ENCODE data around the gene HMGCS2.
"Not testable (repeated sequence)": the region's sequence is repeated elsewhere in the genome, so short reads cannot be mapped to it uniquely, and the experiment has no call there.

The HMGCS2 gene

DNA sequence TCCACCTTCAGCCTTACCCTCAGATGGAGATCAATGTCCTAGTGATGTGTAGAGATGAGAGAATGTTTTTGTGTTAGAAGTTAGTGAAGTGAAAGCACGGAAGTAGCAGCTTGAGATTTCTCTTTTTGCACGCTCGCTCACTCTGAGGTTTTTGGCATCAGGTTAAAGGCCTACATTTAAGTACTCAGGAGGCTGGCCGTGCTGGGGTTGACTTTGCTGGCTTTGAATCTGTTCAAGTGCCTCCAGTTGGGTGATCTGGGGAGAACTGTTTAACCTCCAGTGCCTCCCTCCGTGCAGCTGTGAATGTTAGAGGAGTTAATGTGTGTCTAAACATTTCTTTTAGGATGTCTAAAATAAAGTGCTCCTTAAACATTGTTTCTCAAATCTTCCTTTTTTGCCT lies 43.1 kb downstream of the HMGCS2 start:
- DNase-seq, result no peak

GRCh38 chr1:119724611-119725218 lies 44.0 kb downstream of the HMGCS2 start:
- DNase-seq, result no peak

DNA sequence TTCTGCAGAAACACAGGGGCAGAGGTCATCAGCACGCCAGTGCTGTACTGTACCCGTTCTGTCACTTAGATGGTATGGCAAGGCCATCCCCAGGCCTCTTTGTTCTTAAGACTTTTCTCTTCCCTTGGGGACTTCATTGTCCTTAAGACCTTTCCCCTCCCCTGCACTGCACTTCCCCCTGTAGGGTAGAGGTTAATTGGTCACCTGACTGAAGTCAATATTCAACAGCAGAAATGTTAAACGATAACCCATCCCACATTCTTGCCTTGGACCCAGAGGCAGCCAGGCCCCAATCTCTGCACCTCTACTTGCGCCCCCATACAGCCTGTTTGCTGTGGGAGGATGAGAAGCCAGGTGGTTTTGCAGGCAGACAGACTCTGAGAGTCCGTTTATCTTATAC lies 46.8 kb downstream of the HMGCS2 start:
- no peak for DNase-seq

DNA sequence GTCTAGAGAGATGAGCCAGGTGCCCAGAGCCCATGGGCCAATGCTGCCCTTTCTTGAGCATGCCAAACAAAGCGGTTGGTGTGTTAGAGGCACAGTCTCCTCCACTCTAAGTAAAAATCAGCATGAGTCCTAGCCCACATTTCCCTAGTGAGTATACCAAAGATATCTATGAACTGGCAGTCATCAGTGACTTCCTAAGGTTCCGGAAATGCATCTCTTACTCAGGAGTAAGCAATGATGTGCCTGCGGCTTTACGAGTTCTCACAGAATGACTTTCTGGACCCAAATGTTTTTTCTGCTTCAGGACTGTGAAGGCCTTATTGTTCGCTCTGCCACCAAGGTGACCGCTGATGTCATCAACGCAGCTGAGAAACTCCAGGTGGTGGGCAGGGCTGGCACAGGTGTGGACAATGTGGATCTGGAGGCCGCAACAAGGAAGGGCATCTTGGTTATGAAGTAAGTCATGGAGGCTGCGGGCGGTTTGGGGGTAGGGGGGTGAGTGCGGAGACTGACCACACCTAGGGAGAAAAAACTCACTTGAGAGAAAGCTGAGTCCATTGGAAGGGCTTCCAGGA lies 47.8 kb downstream of the HMGCS2 start:
- DNase-seq, result no peak

DNA sequence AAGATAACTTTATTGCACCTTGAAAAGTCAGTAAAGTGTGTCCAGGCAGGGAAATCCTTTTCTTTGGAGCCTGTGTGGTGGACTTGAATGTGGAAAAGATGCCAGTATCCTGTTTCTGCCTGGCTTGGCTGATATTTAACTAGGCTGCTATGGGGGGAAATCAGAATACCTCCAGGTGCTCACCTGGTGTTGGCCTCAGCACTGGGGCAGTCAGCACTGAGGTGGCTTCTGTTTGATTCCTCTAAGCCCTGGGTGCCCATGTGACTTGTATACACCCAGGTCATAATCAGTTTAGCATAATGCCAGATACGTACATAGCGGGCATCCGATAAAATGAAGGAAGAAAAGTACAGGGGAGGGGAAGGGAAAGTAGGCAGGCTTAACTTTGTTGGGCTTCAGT lies 49.7 kb downstream of the HMGCS2 start:
- DNase-seq, result no peak

DNA sequence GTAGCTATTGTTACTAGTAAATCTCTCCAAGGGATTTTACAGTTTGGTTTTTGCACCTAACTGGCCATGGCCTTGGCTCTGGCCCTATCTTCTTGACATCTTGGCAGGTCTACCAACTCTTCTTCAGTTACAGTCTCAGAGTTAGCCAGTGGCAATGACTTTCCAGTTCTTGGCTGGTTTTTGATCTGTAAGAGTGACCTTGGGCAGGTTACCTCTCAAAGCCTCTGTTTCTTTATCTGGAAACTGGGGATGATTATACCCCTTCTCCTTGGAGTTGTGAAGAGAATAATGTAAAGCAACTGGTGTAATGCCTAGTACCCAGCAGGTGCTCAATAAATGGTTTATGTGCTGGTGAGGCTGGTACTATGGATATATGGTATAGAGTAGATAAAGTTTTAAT lies 50.3 kb downstream of the HMGCS2 start:
- no peak for DNase-seq

DNA sequence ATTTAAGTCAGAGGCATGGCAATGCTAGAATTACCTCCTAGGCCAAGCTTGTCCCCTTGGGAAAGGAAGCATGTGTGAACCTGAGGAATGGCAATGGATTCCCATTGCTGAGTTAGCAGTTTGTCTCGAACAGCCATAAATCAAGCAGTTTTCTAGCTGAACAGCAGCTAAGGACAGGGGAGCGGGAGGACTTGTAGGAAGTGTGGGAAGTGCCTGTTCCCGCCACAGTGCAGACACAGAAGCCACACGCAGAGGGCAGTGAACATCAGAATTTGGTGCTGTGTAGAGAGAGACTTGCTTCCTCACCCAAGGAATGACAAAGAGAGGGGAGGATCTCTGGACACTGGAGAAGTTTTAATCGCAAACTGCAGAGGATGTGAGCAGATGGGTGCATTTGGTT lies 53.2 kb downstream of the HMGCS2 start:
- no peak for DNase-seq

DNA sequence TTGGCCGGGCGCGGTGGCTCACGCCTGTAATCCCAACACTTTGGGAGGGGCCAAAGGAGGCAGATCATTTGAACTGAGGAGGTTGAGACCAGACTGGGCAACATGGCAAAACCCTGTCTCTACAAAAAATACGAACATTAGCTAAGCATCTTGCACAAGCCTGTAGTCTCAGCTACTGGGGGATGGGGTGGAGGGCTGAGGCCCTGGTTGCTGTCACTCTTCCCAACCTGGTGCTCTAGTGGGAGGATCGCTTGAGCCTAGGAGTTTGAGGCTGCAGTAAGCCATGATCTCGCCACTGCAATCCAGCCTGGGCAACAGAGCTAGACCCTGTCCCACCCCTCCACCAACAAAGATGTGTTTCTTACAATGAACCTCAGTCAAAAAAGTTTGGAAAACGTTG lies 54.1 kb downstream of the HMGCS2 start:
- no peak for DNase-seq

DNA sequence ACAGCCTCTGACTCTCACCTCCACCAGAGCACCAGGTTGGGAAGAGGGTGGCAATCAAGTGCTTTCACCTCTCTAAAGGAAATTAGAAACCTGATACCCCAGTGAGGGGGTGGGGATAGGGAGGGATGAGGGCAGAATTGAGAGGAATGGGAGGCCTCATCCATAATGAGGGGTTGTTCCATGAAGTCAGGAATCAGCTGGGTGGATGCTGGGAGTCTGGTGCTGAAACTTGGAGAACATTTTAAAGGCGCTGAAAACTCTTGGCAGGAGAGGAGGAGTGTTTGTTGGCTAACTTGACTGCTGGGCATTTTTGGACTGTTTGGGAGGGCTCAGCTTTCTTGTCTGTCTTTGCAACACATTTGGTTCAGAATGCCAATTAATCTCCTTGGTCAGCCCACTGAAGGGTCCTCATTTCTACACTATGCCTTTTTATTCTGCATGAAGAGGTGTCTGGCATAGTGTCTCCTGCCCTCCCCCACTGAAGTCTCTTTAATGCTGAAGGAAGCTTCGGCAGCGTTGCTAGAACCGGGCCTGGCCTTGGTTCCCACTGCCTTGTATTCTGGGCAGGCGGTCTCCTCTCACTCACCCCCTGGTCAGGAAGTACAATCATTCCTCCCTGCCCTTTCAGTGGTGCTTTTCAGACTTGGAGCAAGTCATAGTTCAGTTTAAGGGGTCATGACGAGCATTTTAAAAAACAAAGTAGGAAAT lies 54.8 kb downstream of the HMGCS2 start:
- DNase-seq, result no peak

DNA sequence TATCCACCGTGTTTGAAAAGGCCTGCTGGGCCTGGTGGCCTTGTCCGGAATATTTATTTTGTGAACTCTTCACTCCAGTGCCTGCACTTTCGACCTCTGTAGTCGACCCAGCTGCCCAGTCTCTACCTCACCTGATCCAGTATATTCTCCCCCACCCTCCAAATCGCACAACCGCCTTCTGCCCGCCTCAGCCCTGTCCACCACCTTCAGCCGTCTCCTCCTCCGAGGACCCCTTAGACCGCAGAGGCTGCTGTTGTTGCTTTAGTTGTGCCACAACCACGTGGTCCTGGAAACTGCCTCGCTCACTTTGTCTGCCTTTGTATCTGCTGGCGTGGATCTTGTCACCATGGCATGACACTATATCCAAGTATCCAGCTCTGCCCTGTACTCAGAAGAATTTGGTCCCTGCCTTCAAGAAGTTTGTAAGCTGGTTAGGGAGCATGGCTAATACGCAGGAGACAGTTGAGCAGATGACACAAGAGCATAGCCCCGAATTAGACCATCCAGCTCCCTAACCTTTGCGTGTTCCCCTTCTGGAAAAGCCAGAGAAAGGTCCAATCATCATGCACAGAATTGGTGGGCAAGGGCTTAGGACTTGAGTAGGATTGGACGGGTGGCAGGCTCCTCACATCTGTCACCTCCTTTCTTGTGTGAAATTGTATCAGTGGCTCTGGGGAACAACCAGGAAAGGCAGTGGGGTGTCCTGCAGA lies 55.5 kb downstream of the HMGCS2 start:
- DNase-seq, result no peak

DNA sequence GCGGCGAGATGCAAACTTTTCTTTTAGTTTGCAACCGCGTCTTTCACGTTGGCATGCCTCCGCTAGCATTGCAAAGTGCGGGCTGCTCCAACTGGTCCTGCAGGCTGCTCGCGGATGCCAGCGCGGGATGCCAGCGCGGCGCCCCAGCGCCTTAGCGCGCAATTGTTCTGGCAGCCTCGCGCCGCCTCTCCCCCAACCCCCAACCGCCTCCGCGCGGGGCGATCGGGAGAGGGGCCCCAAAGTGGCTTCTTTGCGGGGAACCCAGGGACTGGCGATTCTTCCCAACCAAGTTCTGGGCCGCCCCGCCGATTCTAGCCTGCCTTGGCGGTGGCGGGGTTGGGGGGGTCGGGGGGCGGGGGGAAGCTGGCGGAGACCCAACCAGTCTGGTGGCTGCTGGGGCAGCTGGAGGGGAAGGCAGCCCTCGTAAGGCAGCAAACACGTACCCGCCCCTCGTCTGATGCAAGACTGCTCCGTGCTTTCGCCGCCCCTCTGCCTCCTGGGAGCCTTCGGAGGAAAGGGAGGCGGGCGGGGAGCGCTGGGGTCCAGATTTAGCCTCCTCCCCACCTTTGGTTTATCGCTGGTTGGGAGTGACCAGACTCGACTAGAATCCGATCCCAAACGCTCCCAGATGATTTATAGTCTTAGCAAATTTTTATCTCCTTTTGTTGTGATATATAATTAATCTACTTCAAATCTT lies 56.2 kb downstream of the HMGCS2 start:
- no peak for DNase-seq

DNA sequence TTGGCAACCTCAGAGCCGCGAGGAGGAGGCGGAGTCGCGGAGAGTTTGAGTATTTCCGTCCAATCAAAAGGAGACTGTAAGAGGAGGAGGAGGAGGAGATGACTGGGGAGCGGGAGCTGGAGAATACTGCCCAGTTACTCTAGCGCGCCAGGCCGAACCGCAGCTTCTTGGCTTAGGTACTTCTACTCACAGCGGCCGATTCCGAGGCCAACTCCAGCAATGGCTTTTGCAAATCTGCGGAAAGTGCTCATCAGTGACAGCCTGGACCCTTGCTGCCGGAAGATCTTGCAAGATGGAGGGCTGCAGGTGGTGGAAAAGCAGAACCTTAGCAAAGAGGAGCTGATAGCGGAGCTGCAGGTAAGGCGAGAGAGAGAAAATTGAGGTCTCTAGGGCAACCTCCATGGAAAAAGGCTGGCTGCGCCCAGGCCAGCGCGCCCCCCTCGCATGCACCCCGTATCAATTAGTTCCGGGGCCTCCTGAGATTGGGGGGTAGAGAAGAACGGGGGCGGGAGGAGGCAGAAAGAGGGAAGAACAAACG lies 56.8 kb downstream of the HMGCS2 start, which contains the start of gene PHGDH:
Gene PHGDH (plus strand): TSS at position 131 of the 538 bp plus-strand sequence. CDS start 89 bp downstream, at position 220.
- DNase-seq, result peak; percentile 43

GRCh38 chr1:119711356-119711803 lies 57.3 kb downstream of the HMGCS2 start:
- DNase-seq, result not testable (repeated sequence)

DNA sequence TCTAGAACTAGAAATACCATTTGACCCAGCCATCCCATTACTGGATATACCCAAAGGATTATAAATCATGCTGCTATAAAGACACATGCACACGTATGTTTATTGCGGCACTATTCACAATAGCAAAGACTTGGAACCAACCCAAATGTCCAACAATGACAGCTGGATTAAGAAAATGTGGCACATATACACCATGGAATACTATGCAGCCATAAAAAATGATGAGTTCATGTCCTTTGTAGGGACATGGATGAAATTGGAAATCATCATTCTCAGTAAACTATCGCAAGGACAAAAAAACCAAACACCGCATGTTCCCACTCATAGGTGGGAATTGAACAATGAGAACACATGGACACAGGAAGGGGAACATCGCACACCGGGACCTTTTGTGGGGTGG lies 62.1 kb downstream of the HMGCS2 start:
- not testable (repeated sequence) for DNase-seq

- DNase-seq, result no peak
These were observed 64.8 kb downstream of the HMGCS2 start for GRCh38 chr1:119703666-119704450.

- no peak for DNase-seq
These were observed 66.3 kb downstream of the HMGCS2 start for GRCh38 chr1:119702384-119702783.

GRCh38 chr1:119701659-119702058 lies 67.0 kb downstream of the HMGCS2 start:
- no peak for DNase-seq

GRCh38 chr1:119700326-119700725 lies 68.4 kb downstream of the HMGCS2 start:
- DNase-seq, result no peak
